OCI-LY7 (cell line): ENCODE data around the gene TUSC2. TPM values are rescaled to one million over a fixed set of nuclear protein-coding genes. Genes with fewer than 3 reads are reported as not detected.
A peak's percentile ranks its signal among the peaks of the same experiment; 100 is the strongest.

Experiments
- BruUV-seq: library from RNA; stranded (reverse); fragments of 400-500 nt; replicated peaks from 2 replicates; lab custom pipeline; 2021; lab: Mats Ljungman, UMichigan
- CTCF ChIA-PET: fragments of 300-600 bp; sonication (Branson Sonifier 250); formaldehyde crosslinking; loops from one replicate; lab custom pipeline; 2022; ENCODE audit warnings: antibody characterized with exemption; ENCODE audit not compliant: unreplicated experiment; lab: Charles Lee
- POLR2A ChIA-PET: fragments of 300-600 bp; sonication (Branson Sonifier 250); formaldehyde crosslinking; loops from one replicate; lab custom pipeline; 2022; ENCODE audit warnings: antibody characterized with exemption; lab: Charles Lee
- DNase-seq: peaks from one replicate; pipeline ENCODE4 v3.0.0-alpha.2; 2015; ENCODE audit warnings: low spot score
- H2AFZ ChIP-seq: fragments of 200-600 bp; sonication (generic), shearing (Covaris generic); 2 replicates; pipeline ENCODE4 v1.6.1; 2014; ENCODE audit warnings: mild to moderate bottlenecking, antibody characterized with exemption, low read length, moderate library complexity
- H3K27ac ChIP-seq: fragments of 200-600 bp; sonication (generic); 2 replicates; pipeline ENCODE4 v1.5.1; 2014; ENCODE audit warnings: mixed run types, low read depth, mild to moderate bottlenecking, moderate library complexity, low read length, inconsistent platforms; ENCODE audit not compliant: poor library complexity, severe bottlenecking
- H3K36me3 ChIP-seq: fragments of 200-600 bp; sonication (generic); 2 replicates; pipeline ENCODE4 v1.6.1; 2014; ENCODE audit warnings: mild to moderate bottlenecking, antibody characterized with exemption, low read length, moderate library complexity, mixed read lengths; ENCODE audit not compliant: insufficient read depth
- H3K4me1 ChIP-seq: fragments of 200-600 bp; sonication (generic); 2 replicates; pipeline ENCODE4 v1.5.1; 2014; ENCODE audit warnings: mild to moderate bottlenecking, low read length; ENCODE audit not compliant: insufficient read depth, poor library complexity, severe bottlenecking
- H3K4me2 ChIP-seq: fragments of 200-600 bp; sonication (generic); 2 replicates; pipeline ENCODE4 v1.6.1; 2014; ENCODE audit warnings: mild to moderate bottlenecking, low read length
- H3K4me3 ChIP-seq: fragments of 200-600 bp; sonication (generic); 2 replicates; pipeline ENCODE4 v1.5.1; 2014; ENCODE audit warnings: mild to moderate bottlenecking, low read depth, low read length; ENCODE audit not compliant: poor library complexity, severe bottlenecking
- H3K79me2 ChIP-seq: fragments of 200-600 bp; sonication (generic); 2 replicates; pipeline ENCODE4 v1.6.1; 2016; ENCODE audit warnings: low read depth, mild to moderate bottlenecking, low read length, moderate library complexity, mixed read lengths; ENCODE audit not compliant: insufficient read depth
- H3K9me2 ChIP-seq: fragments of 200-600 bp; sonication (generic); 2 replicates; pipeline ENCODE4 v1.6.1; 2016; ENCODE audit warnings: mild to moderate bottlenecking, low read length, mixed read lengths; ENCODE audit not compliant: insufficient read depth
- H3K9me3 ChIP-seq: fragments of 200-600 bp; sonication (generic); 2 replicates; pipeline ENCODE4 v1.6.1; 2014; ENCODE audit warnings: mild to moderate bottlenecking, mixed run types, low read length, mixed read lengths
- H4K20me1 ChIP-seq: fragments of 200-600 bp; sonication (generic); 2 replicates; pipeline ENCODE4 v1.6.1; 2014; ENCODE audit warnings: mild to moderate bottlenecking, antibody characterized with exemption, low read length, moderate library complexity, mixed read lengths; ENCODE audit not compliant: insufficient read depth
- EZH2phosphoT487 ChIP-seq: fragments of 200-600 bp; sonication (generic); IDR thresholded peaks from 2 replicates; pipeline ENCODE4 v1.6.1; 2018; ENCODE audit warnings: low read depth, borderline replicate concordance, mild to moderate bottlenecking, mixed run types, antibody characterized with exemption, low read length, moderate library complexity, mixed read lengths
- intact Hi-C: fragments of 100-400 bp; cut with micrococcal nuclease; formaldehyde crosslinking; loops from one replicate; pipeline ENCODE4 v1.10.0; 2022; ENCODE audit not compliant: unreplicated experiment
- total RNA-seq, 2 experiments: library from RNA; depleted of rRNA in 1 of 2; stranded (reverse); fragments of >200 nt in 1 of 2; shearing (Covaris generic) in 1 of 2; gene quantifications; 2 replicates each; pipeline ENCODE4 v1.2.3, GENCODE V29; 2014 to 2022
- TF ChIP-seq, protein P1 (sequence below): fragments of 200-600 bp; sonication (generic); conservative IDR thresholded peaks from 2 replicates; pipeline ENCODE4 v1.5.1; 2014; ENCODE audit warnings: mild to moderate bottlenecking, antibody characterized with exemption, low read length, moderate library complexity, mixed read lengths

Gene TUSC2
- total RNA-seq, 2 experiments from 2014 or later: 20.4 to 24.5 TPM

GRCh38 chr3:50322386-50323091, 5.5 kb downstream of the TUSC2 start, which contains the start of gene HYAL2:
Gene HYAL2, minus strand, starts transcription at chr3:50322745. Its CDS starts 2,256 bp downstream, at chr3:50320489.
- ChIA-PET CTCF (interaction anchor here (1.9 kb wide), 1 partner anchor 30 kb away, joined by 5 read pairs; the partner anchor contains the start of gene IFRD2), POLR2A (no interaction called here)
- peaks cover 9% of the 10 kb centered on the region; the same call in 1 of the 2 replicates for H3K79me2 ChIP-seq
- H3K4me3 ChIP-seq: peak within 1 kb of the TSS; percentile 72
- H3K36me3 ChIP-seq: peaks cover 24% of the 10 kb centered on the region; the same call in 1 of the 2 replicates
- intact Hi-C loops: loop anchor here (5.0 kb wide), 1 partner anchor 95 kb away; no protein-coding TSS in a partner anchor
- no peaks in the 10 kb centered on the region for H3K9me2 ChIP-seq
- DNase-seq: no peak
- H3K4me1 ChIP-seq: peaks cover 41% of the 10 kb centered on the region
- peak within 1 kb of the TSS; percentile 73 for H3K4me2 ChIP-seq
- peak within 1 kb of the TSS; percentile 59; the same call in 1 of the 2 replicates for H2AFZ ChIP-seq
- TF ChIP-seq, protein P1, sequence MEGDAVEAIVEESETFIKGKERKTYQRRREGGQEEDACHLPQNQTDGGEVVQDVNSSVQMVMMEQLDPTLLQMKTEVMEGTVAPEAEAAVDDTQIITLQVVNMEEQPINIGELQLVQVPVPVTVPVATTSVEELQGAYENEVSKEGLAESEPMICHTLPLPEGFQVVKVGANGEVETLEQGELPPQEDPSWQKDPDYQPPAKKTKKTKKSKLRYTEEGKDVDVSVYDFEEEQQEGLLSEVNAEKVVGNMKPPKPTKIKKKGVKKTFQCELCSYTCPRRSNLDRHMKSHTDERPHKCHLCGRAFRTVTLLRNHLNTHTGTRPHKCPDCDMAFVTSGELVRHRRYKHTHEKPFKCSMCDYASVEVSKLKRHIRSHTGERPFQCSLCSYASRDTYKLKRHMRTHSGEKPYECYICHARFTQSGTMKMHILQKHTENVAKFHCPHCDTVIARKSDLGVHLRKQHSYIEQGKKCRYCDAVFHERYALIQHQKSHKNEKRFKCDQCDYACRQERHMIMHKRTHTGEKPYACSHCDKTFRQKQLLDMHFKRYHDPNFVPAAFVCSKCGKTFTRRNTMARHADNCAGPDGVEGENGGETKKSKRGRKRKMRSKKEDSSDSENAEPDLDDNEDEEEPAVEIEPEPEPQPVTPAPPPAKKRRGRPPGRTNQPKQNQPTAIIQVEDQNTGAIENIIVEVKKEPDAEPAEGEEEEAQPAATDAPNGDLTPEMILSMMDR: no peak
- no peak for TF ChIP-seq EZH2phosphoT487
- no peaks in the 10 kb centered on the region for H3K9me3 ChIP-seq
- no TSS peak for BruUV-seq
- no peaks in the 10 kb centered on the region for H4K20me1 ChIP-seq
- peak within 1 kb of the TSS; percentile 51 for H3K27ac ChIP-seq

GRCh38 chr3:50322115-50322385, 6.0 kb downstream of the TUSC2 start:
- Histone ChIP-seq H3K9me3 (no peaks in the 10 kb centered on the region), H3K9me2 (no peaks in the 10 kb centered on the region), H3K4me2 (peak overlapping the region; percentile 73), H3K79me2 (peaks cover 4% of the 10 kb centered on the region; the same call in 1 of the 2 replicates), H3K27ac (no peak overlapping the region), H2AFZ (peak overlapping the region; percentile 59; the same call in 1 of the 2 replicates), H3K4me1 (peaks cover 43% of the 10 kb centered on the region), H4K20me1 (no peaks in the 10 kb centered on the region), H3K36me3 (peaks cover 24% of the 10 kb centered on the region; the same call in 1 of the 2 replicates), H3K4me3 (peak overlapping the region; percentile 72)
- TF ChIP-seq EZH2phosphoT487: no peak
- TF ChIP-seq, protein P1: no peak
- intact Hi-C loops: loop anchor here (5.0 kb wide), 1 partner anchor 95 kb away; no protein-coding TSS in a partner anchor
- BruUV-seq: no TSS peak
- ChIA-PET CTCF (no interaction called here), POLR2A (no interaction called here)
- DNase-seq: no peak
